ENCODE data around the gene PEX16. TPM values are rescaled to one million over a fixed set of nuclear protein-coding genes. Genes with fewer than 3 reads are reported as not detected.

PEX16 gene
- total RNA-seq, 1 experiment from 2014 or later = 33.2 TPM

- Histone ChIP-seq H3K36me3 (ENCODE audit: control insufficient read depth in 1 of 2, insufficient read depth in 2 of 2, low read length in 2 of 2) (peaks cover 21 to 24% of the 10 kb centered on the region in 2 experiments), H3K9me2 (ENCODE audit: insufficient read depth) (no peaks in the 10 kb centered on the region), H3K79me2 (ENCODE audit: insufficient read depth, low read length) (no peaks in the 10 kb centered on the region), H4K20me1 (ENCODE audit: insufficient read depth) (no peaks in the 10 kb centered on the region), H3K4me2 (ENCODE audit: low read length) (no peak overlapping the region), H2AFZ (ENCODE audit: low read depth, low read length, poor library complexity, severe bottlenecking) (no peak overlapping the region), H3K4me1 (ENCODE audit: control insufficient read depth in 1 of 2, insufficient read depth in 2 of 2, low read length in 2 of 2) (no peaks in the 10 kb centered on the region), H3K4me3 (replicated peaks in 1 of 2; ENCODE audit: low read depth in 1 of 2, low read length in 2 of 2) (no peak overlapping the region), H3K9ac (ENCODE audit: low read length) (no peak overlapping the region), H3K9me3 (ENCODE audit: control insufficient read depth in 1 of 2, insufficient read depth in 1 of 2, low read depth in 1 of 2, low read length in 2 of 2) (no peaks in the 10 kb centered on the region), H3K27ac (ENCODE audit: low read depth, low read length) (no peak overlapping the region), H3K27me3 (ENCODE audit: insufficient read depth, low read length) (no peaks in the 10 kb centered on the region)
- DNase-seq (ENCODE audit: low read depth, low spot score) (no peak), ATAC-seq (no peak)
- CTCF ChIA-PET = no interaction called here
- BruUV-seq (replicated peaks) = no TSS peak
- intact Hi-C loops (cut with micrococcal nuclease) = no loop called here
- POLR2A ChIA-PET = no interaction called here
- TF ChIP-seq EGR1 (IDR thresholded peaks at IDR 0.05; ENCODE audit: low read depth) (no peak), SRF (IDR thresholded peaks at IDR 0.05; ENCODE audit: low read depth) (no peak), ZBTB33 (IDR thresholded peaks at IDR 0.05; ENCODE audit: extremely low read depth, insufficient replicate concordance, low read length) (no peak), POLR2AphosphoS5 (IDR thresholded peaks at IDR 0.05; ENCODE audit: low read depth, low read length) (no peak), RAD21 (IDR thresholded peaks at IDR 0.05; ENCODE audit: low read depth) (no peak), CEBPB (IDR thresholded peaks at IDR 0.05; ENCODE audit: low read depth) (no peak), REST (IDR thresholded peaks at IDR 0.05; ENCODE audit: low read depth) (no peak), EZH2 (IDR thresholded peaks at IDR 0.05) (no peak), ATF3 (IDR thresholded peaks at IDR 0.05) (no peak), POLR2A (IDR thresholded peaks at IDR 0.05; ENCODE audit: borderline replicate concordance, extremely low read depth, insufficient read depth, insufficient read length) (no peak), JUND (IDR thresholded peaks at IDR 0.05) (no peak), FOSL1 (IDR thresholded peaks at IDR 0.05; ENCODE audit: low read depth) (no peak), MAX (IDR thresholded peaks at IDR 0.05) (no peak), SP1 (IDR thresholded peaks at IDR 0.05; ENCODE audit: low read depth) (no peak), CBX3 (IDR thresholded peaks at IDR 0.05; ENCODE audit: low read depth) (no peak), YY1 (IDR thresholded peaks at IDR 0.05; ENCODE audit: extremely low read depth, insufficient replicate concordance, low read depth, low read length) (no peak), EZH2phosphoT487 (IDR thresholded peaks at IDR 0.05; ENCODE audit: borderline replicate concordance) (no peak)
- RAD21 ChIA-PET (ENCODE audit: low non-redundant PET in 1 of 2, low total read pairs in 2 of 2, uncharacterized antibody in 2 of 2, unreplicated experiment in 2 of 2) = no interaction called here
These were observed 53.6 kb downstream of the PEX16 start for GRCh38 chr11:45864041-45864440.
